ENCODE results near the gene UTP18.
A peak's percentile ranks its signal among the peaks of the same experiment; 100 is the strongest.

The UTP18 gene
- long read RNA-seq, transcript UTP18-201 (14 exons, 1,894 nt) = major isoform, 487 of 515 reads
- long read RNA-seq, partial matches to known transcripts = 9 of 515 reads
- long read RNA-seq, other reads (novel, unspliced or antisense) = 19 of 515 reads

DNA sequence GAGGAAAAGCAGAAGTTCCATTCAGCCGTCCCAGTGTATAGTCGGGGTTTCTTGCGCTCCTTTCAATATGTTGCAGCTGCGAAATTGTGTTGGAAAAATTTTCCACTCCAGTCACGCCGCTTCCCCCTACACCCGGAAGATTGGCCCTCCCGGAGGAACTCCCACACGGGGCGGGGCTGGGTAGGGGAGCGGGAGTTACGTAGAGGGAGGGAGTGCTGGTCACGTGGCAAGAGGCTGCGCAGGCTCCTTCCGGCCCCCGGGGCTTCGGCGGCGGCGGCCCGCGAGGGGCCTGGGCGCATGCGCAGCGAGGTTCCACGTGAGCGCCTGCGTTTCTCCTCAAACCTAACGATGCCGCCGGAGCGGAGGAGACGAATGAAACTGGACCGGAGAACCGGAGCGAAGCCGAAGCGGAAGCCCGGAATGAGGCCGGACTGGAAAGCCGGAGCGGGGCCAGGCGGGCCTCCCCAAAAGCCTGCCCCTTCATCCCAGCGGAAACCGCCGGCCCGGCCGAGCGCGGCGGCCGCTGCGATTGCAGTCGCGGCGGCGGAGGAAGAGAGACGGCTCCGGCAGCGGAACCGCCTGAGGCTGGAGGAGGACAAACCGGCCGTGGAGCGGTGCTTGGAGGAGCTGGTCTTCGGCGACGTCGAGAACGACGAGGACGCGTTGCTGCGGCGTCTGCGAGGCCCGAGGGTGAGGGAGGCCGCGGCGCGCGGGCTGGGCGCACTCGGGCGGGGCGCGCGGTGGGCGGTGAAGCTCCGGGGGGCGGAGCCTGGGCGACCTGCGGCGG, at the start of gene UTP18:
Gene UTP18 (plus strand): TSS at position 310 of the 787 bp plus-strand sequence. CDS start 39 bp downstream, at position 349.
- Histone ChIP-seq H3K27me3 (ENCODE audit: insufficient read depth, poor library complexity, severe bottlenecking) (no peaks in the 10 kb centered on the region), H3K4me3 (replicated peaks; ENCODE audit: insufficient read depth, low read length) (peak within 1 kb of the TSS; percentile 93), H3K27ac (replicated peaks) (peak within 1 kb of the TSS; percentile 100)
- peak; percentile 93 to 98 for DNase-seq (ENCODE audit: low read depth in 1 of 2, low spot score in 1 of 2)
- TF ChIP-seq, protein P1, sequence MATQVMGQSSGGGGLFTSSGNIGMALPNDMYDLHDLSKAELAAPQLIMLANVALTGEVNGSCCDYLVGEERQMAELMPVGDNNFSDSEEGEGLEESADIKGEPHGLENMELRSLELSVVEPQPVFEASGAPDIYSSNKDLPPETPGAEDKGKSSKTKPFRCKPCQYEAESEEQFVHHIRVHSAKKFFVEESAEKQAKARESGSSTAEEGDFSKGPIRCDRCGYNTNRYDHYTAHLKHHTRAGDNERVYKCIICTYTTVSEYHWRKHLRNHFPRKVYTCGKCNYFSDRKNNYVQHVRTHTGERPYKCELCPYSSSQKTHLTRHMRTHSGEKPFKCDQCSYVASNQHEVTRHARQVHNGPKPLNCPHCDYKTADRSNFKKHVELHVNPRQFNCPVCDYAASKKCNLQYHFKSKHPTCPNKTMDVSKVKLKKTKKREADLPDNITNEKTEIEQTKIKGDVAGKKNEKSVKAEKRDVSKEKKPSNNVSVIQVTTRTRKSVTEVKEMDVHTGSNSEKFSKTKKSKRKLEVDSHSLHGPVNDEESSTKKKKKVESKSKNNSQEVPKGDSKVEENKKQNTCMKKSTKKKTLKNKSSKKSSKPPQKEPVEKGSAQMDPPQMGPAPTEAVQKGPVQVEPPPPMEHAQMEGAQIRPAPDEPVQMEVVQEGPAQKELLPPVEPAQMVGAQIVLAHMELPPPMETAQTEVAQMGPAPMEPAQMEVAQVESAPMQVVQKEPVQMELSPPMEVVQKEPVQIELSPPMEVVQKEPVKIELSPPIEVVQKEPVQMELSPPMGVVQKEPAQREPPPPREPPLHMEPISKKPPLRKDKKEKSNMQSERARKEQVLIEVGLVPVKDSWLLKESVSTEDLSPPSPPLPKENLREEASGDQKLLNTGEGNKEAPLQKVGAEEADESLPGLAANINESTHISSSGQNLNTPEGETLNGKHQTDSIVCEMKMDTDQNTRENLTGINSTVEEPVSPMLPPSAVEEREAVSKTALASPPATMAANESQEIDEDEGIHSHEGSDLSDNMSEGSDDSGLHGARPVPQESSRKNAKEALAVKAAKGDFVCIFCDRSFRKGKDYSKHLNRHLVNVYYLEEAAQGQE (IDR thresholded peaks at IDR 0.05; ENCODE audit: insufficient replicate concordance, low read depth) = no peak
- peak; percentile 65 for TF ChIP-seq POLR2AphosphoS5 (IDR thresholded peaks at IDR 0.05; ENCODE audit: low read depth)

DNA sequence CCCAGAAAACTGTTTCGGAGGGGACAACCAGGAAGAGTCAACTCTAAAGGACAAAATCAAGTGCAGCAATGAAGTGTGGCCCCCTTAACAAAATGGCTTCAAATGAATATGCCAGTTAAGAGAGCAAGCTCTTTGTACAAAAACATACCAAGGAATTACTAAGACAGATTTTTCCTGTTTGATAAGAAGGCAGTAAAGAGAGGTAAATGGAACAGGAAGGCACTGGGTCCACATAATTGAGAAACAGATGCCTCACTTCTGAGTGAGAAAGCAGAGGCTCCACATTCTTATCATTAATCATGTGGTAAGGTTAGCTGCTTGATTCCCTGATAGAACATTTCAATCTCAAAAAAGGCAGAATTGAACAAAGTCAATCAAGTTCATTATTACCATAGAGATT, 45.4 kb upstream of the UTP18 start:
- H3K27ac ChIP-seq (replicated peaks) = no peak overlapping the region
- TF ChIP-seq, protein P1 (IDR thresholded peaks at IDR 0.05; ENCODE audit: insufficient replicate concordance, low read depth) = no peak

DNA sequence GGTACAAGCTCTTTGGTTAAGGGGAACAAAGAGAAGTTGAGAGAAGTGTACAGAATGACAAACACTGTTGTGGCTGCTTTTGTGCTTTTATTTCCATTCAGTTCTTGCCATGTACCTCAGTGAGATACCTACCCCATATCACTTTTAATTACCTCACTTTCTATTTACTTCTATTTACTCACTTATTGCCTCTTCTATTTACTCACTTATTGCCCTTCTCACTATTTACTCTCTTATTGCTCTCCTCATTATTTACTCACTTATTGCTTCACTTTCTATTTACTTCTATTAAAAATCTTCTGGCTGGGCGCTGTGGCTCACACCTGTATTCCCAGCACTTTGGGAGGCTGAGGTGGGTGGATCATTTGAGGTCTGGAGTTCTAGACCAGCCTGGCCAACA, 42.4 kb upstream of the UTP18 start:
- no peak for DNase-seq (ENCODE audit: low read depth in 1 of 2, low spot score in 1 of 2)
- no peak overlapping the region for H3K4me3 ChIP-seq (replicated peaks; ENCODE audit: insufficient read depth, low read length)
- no peak overlapping the region for H3K27ac ChIP-seq (replicated peaks)
- TF ChIP-seq POLR2AphosphoS5 (IDR thresholded peaks at IDR 0.05; ENCODE audit: low read depth) = no peak
- TF ChIP-seq SPI1 (IDR thresholded peaks at IDR 0.05; ENCODE audit: borderline replicate concordance, low read depth) = no peak
- TF ChIP-seq, protein P2, sequence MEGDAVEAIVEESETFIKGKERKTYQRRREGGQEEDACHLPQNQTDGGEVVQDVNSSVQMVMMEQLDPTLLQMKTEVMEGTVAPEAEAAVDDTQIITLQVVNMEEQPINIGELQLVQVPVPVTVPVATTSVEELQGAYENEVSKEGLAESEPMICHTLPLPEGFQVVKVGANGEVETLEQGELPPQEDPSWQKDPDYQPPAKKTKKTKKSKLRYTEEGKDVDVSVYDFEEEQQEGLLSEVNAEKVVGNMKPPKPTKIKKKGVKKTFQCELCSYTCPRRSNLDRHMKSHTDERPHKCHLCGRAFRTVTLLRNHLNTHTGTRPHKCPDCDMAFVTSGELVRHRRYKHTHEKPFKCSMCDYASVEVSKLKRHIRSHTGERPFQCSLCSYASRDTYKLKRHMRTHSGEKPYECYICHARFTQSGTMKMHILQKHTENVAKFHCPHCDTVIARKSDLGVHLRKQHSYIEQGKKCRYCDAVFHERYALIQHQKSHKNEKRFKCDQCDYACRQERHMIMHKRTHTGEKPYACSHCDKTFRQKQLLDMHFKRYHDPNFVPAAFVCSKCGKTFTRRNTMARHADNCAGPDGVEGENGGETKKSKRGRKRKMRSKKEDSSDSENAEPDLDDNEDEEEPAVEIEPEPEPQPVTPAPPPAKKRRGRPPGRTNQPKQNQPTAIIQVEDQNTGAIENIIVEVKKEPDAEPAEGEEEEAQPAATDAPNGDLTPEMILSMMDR (IDR thresholded peaks at IDR 0.05; ENCODE audit: insufficient read depth, low read length) = no peak
- TF ChIP-seq, protein P1 (IDR thresholded peaks at IDR 0.05; ENCODE audit: insufficient replicate concordance, low read depth) = no peak
- no peak for TF ChIP-seq GABPA (IDR thresholded peaks at IDR 0.05; ENCODE audit: low read depth)
- no peaks in the 10 kb centered on the region for H3K27me3 ChIP-seq (ENCODE audit: insufficient read depth, poor library complexity, severe bottlenecking)

More for the DNA sequence above, 45.4 kb upstream of the UTP18 start:
- Histone ChIP-seq H3K27me3 (ENCODE audit: insufficient read depth, poor library complexity, severe bottlenecking) (no peaks in the 10 kb centered on the region), H3K4me3 (replicated peaks; ENCODE audit: insufficient read depth, low read length) (no peak overlapping the region)
- DNase-seq (ENCODE audit: low read depth in 1 of 2, low spot score in 1 of 2) = no peak

DNA sequence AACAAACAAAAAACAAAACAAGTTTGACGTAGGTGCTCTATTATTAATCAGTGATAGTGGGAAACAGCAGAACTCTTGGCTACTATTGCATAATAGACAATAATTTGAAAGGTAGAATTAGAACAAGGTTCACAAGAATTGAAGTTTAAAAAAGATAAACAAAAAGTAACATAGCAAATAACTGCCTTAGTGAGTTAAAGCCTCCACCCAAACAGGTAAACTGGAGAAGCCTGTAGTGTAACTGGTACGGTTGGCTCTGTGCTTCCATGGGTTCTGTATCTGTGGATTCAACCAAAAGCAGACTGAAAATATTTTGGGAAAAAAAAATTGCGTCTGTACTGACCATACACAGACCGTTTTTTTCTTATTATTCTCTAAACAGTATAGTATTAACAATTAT, 39.0 kb upstream of the UTP18 start:
- H3K4me3 ChIP-seq (replicated peaks; ENCODE audit: insufficient read depth, low read length) = no peak overlapping the region
- TF ChIP-seq, protein P1 (IDR thresholded peaks at IDR 0.05; ENCODE audit: insufficient replicate concordance, low read depth) = no peak
- TF ChIP-seq, protein P2 (IDR thresholded peaks at IDR 0.05; ENCODE audit: insufficient read depth, low read length) = no peak
- TF ChIP-seq GABPA (IDR thresholded peaks at IDR 0.05; ENCODE audit: low read depth) = no peak
- TF ChIP-seq POLR2AphosphoS5 (IDR thresholded peaks at IDR 0.05; ENCODE audit: low read depth) = no peak
- no peak for TF ChIP-seq SPI1 (IDR thresholded peaks at IDR 0.05; ENCODE audit: borderline replicate concordance, low read depth)
- no peak overlapping the region for H3K27ac ChIP-seq (replicated peaks)
- H3K27me3 ChIP-seq (ENCODE audit: insufficient read depth, poor library complexity, severe bottlenecking) = no peaks in the 10 kb centered on the region
- DNase-seq (ENCODE audit: low read depth in 1 of 2, low spot score in 1 of 2) = no peak

Measured in HL-60 (cell line).